A549 (cell line): ENCODE results near the gene BMPER. TPM values are rescaled to one million over a fixed set of nuclear protein-coding genes. Genes with fewer than 3 reads are reported as not detected.
A peak's percentile ranks its signal among the peaks of the same experiment; 100 is the strongest.

Source experiments
- ATAC-seq, 2 experiments: fragments of 200-7000 bp in 1 of 2; fragments of >200 bp in 1 of 2; cut with Nextera tagmentation in 1 of 2; cut with Tn5 transposase in 1 of 2; 3 replicates each; pipeline versions ENCODE4 v1.8.0 to v1.9.1; 2018 to 2020; ENCODE audit warnings: mild to moderate bottlenecking in 1 of 2, moderate library complexity in 1 of 2
- CTCF ChIA-PET: fragments of 300-600 bp; sonication (Branson Sonifier 250); formaldehyde crosslinking; extraction: SDS; loops from one replicate; lab custom pipeline; 2021; ENCODE audit warnings: antibody characterized with exemption, inconsistent platforms; lab: Yijun Ruan, JAX
- POLR2A ChIA-PET: fragments of 350-600 bp; formaldehyde crosslinking; extraction: SDS; loops from one replicate; lab custom pipeline; 2021; ENCODE audit warnings: antibody characterized with exemption, inconsistent platforms; lab: Yijun Ruan, JAX
- DNase-seq, 2 experiments: peaks; one replicate each; pipeline versions ENCODE4 v3.0.0 to v3.0.0-alpha.2; 2011 to 2016; ENCODE audit warnings: low read depth in 1 of 2, low spot score in 1 of 2
- FAIRE-seq: peaks from 2 replicates; lab custom pipeline; 2011; peaks lifted over from hg19 to GRCh38; lab: Jason Lieb, UNC
- H3K27ac ChIP-seq, 2 experiments: fragments of >200 bp; sonication (Bioruptor Twin); formaldehyde crosslinking; 3 replicates each; pipeline ENCODE4 v1.5.1; 2016 to 2017
- H3K4me1 ChIP-seq: fragments of >200 bp; sonication (Bioruptor Twin); formaldehyde crosslinking; 3 replicates; pipeline ENCODE4 v1.6.1; 2016
- H3K4me2 ChIP-seq: fragments of >200 bp; sonication (Bioruptor Twin); formaldehyde crosslinking; 3 replicates; pipeline ENCODE4 v1.6.1; 2016
- H3K4me3 ChIP-seq: fragments of >200 bp; sonication (Bioruptor Twin); formaldehyde crosslinking; 3 replicates; pipeline ENCODE4 v1.5.1; 2016
- H3K9me3 ChIP-seq: fragments of >200 bp; sonication (Bioruptor Twin); formaldehyde crosslinking; 3 replicates; pipeline ENCODE4 v1.6.1; 2016
- CEBPB ChIP-seq, 2 experiments: fragments of >200 bp in 1 of 2; sonication (Bioruptor Twin) in 1 of 2; formaldehyde crosslinking in 1 of 2; IDR thresholded peaks; 2 replicates each; pipeline ENCODE4 v1.6.1; 2012 to 2016
- CHD2 ChIP-seq: fragments of 150-350 bp; IDR thresholded peaks from 2 replicates; pipeline ENCODE4 v1.6.1; 2014; ENCODE audit warnings: low read length; ENCODE audit not compliant: partially characterized antibody
- EHF ChIP-seq: fragments of 250-450 bp; sonication (Bioruptor Pico); IDR thresholded peaks from 2 replicates; pipeline ENCODE4 v1.5.0; 2020; ENCODE audit warnings: mild to moderate bottlenecking
- HEYL ChIP-seq: fragments of 250-450 bp; sonication (Bioruptor Pico); IDR thresholded peaks from 2 replicates; pipeline ENCODE4 v1.8.0; 2021; ENCODE audit warnings: mild to moderate bottlenecking, moderate library complexity
- HOXB5 ChIP-seq: fragments of 250-450 bp; sonication (Bioruptor Pico); IDR thresholded peaks from 2 replicates; pipeline ENCODE4 v1.5.0; 2020; ENCODE audit warnings: mild to moderate bottlenecking, moderate library complexity
- KDM1A ChIP-seq: fragments of 200-600 bp; sonication (generic); IDR thresholded peaks from 2 replicates; pipeline ENCODE4 v1.6.1; 2016; ENCODE audit warnings: low read depth, mild to moderate bottlenecking
- MAZ ChIP-seq: fragments of 150-350 bp; IDR thresholded peaks from 2 replicates; pipeline ENCODE4 v1.6.1; 2014; ENCODE audit warnings: antibody characterized with exemption, low read depth, low read length, borderline replicate concordance
- NPAS2 ChIP-seq: fragments of 250-450 bp; sonication (Bioruptor Pico); IDR thresholded peaks from 2 replicates; pipeline ENCODE4 v1.8.0; 2022; ENCODE audit warnings: mild to moderate bottlenecking, moderate library complexity, borderline replicate concordance
- NR3C1 ChIP-seq: fragments of >200 bp; sonication (Bioruptor Twin); formaldehyde crosslinking; IDR thresholded peaks from 3 replicates; pipeline ENCODE4 v1.6.1; 2017
- PBX3 ChIP-seq: IDR thresholded peaks from 2 replicates; pipeline ENCODE4 v1.6.1; 2012
- PHF8 ChIP-seq: fragments of 200-600 bp; sonication (generic); IDR thresholded peaks from 2 replicates; pipeline ENCODE4 v1.6.1; 2016; ENCODE audit warnings: low read depth, mild to moderate bottlenecking, antibody characterized with exemption, moderate library complexity, borderline replicate concordance
- POLR2A ChIP-seq: IDR thresholded peaks from 2 replicates; pipeline ENCODE4 v1.6.1; 2012; ENCODE audit warnings: mild to moderate bottlenecking, low read length
- POLR2AphosphoS2 ChIP-seq: conservative IDR thresholded peaks from 2 replicates; pipeline ENCODE4 v1.6.1; 2012; ENCODE audit warnings: low read length, improper control_type of control experiment, inconsistent platforms
- RAD21 ChIP-seq, 2 experiments: fragments of >200 bp in 1 of 2; sonication (Bioruptor Twin) in 1 of 2; formaldehyde crosslinking in 1 of 2; IDR thresholded peaks in 1 of 2; conservative IDR thresholded peaks in 1 of 2; 2 replicates in 1 of 2; 3 replicates in 1 of 2; pipeline ENCODE4 v1.6.1; 2012 to 2018; ENCODE audit warnings: inconsistent platforms in 1 of 2
- RCOR1 ChIP-seq: fragments of 150-350 bp; IDR thresholded peaks from 2 replicates; pipeline ENCODE4 v1.6.1; 2014; ENCODE audit warnings: antibody characterized with exemption, low read length, low read depth
- SMC3 ChIP-seq: fragments of >200 bp; sonication (Bioruptor Twin); formaldehyde crosslinking; IDR thresholded peaks from 3 replicates; pipeline ENCODE4 v1.6.1; 2018; ENCODE audit warnings: inconsistent platforms
- SREBF2 ChIP-seq: fragments of 450-650 bp; IDR thresholded peaks from 2 replicates; pipeline ENCODE4 v1.6.1; 2014; ENCODE audit warnings: mild to moderate bottlenecking, moderate library complexity
- TP53 ChIP-seq: fragments of 250-450 bp; sonication (Bioruptor Pico); IDR thresholded peaks from 2 replicates; pipeline ENCODE4 v1.5.0; 2021; ENCODE audit warnings: mild to moderate bottlenecking, moderate library complexity
- ZFP36 ChIP-seq: fragments of 450-650 bp; IDR thresholded peaks from 2 replicates; pipeline ENCODE4 v1.6.1; 2014; ENCODE audit warnings: borderline replicate concordance; ENCODE audit not compliant: partially characterized antibody
- ZNF302 ChIP-seq: fragments of 250-450 bp; sonication (Bioruptor Pico); IDR thresholded peaks from 2 replicates; pipeline ENCODE4 v1.9.0; 2021; ENCODE audit warnings: inconsistent platforms, mild to moderate bottlenecking, moderate library complexity
- ZSCAN20 ChIP-seq: fragments of 250-450 bp; sonication (Bioruptor Pico); IDR thresholded peaks from 2 replicates; pipeline ENCODE4 v1.8.0; 2022; ENCODE audit warnings: mild to moderate bottlenecking, moderate library complexity
- WGBS: methylation state at CpG from one replicate; pipeline ENCODE4 v1.1.6; 2017; ENCODE audit errors: missing lambda C conversion rate; 5-methylcytosine and 5-hydroxymethylcytosine counted together
- polyA plus RNA-seq, 4 experiments: library from polyadenylated mRNA; depleted of rRNA in 3 of 4; stranded (reverse); fragments of >200 nt; fragmentation: RNase III in 1 of 4; extraction: RNeasy Plus Mini Kit Qiagen cat#74134 plus additional on column Dnase treatment in 1 of 4; gene quantifications; 2 replicates in 3 of 4; 3 replicates in 1 of 4; pipeline ENCODE4 v1.2.3, GENCODE V29; 2011 to 2017
- TF ChIP-seq, protein P1 (sequence below): fragments of >200 bp; sonication (Bioruptor Twin); formaldehyde crosslinking; IDR thresholded peaks from 3 replicates; pipeline ENCODE4 v1.6.1; 2016
- TF ChIP-seq, protein P2 (sequence below): fragments of >200 bp; sonication (Bioruptor Twin); formaldehyde crosslinking; IDR thresholded peaks from 3 replicates; pipeline ENCODE4 v1.5.1; 2016
- TF ChIP-seq, protein P3 (sequence below): IDR thresholded peaks from 2 replicates; pipeline ENCODE4 v1.6.1; 2012; ENCODE audit warnings: low read depth, borderline replicate concordance
- TF ChIP-seq, protein P4 (sequence below): fragments of 250-450 bp; sonication (Bioruptor Pico); IDR thresholded peaks from 2 replicates; pipeline ENCODE4 v1.5.0; 2020; ENCODE audit warnings: low read depth, mild to moderate bottlenecking, moderate library complexity

BMPER gene
- polyA plus RNA-seq, 2 of the 4 experiments (the other 2 are of a cell fraction): 5.0 to 5.8 TPM

- TF ChIP-seq SREBF2 (no peak), PBX3 (no peak), ZNF302 (CRISPR knock-in tag) (no peak), EHF (CRISPR knock-in tag) (no peak)
- DNase-seq (no peak), FAIRE-seq (no peak), ATAC-seq (no peak)
- Histone ChIP-seq H3K4me2 (no peak overlapping the region), H3K4me1 (peaks cover 16% of the 10 kb centered on the region), H3K9me3 (no peaks in the 10 kb centered on the region), H3K4me3 (no peak overlapping the region), H3K27ac (peak overlapping the region; percentile 64 to 81)
- ChIA-PET CTCF (interaction anchor here (0.6 to 4.0 kb wide), 7 partner anchors 8 to 902 kb away, joined by 3 to 32 read pairs (median 4); no protein-coding TSS in a partner anchor), POLR2A (no interaction called here)
- 91% methylated on average over 5 of the region's 5 CpGs for WGBS
Measured at GRCh38 chr7:34086981-34087380, 181.6 kb downstream of the BMPER start.

GRCh38 chr7:34087892-34088891 lies 182.9 kb downstream of the BMPER start:
- ATAC-seq: peak; percentile 90 to 97; a peak in 5 of 6 replicates
- Histone ChIP-seq H3K4me3 (no peak overlapping the region), H3K9me3 (peaks cover 4% of the 10 kb centered on the region; the same call in 1 of the 3 replicates), H3K4me2 (no peak overlapping the region), H3K4me1 (peaks cover 16% of the 10 kb centered on the region), H3K27ac (peak overlapping the region; percentile 64 to 81)
- TF ChIP-seq, protein P1, sequence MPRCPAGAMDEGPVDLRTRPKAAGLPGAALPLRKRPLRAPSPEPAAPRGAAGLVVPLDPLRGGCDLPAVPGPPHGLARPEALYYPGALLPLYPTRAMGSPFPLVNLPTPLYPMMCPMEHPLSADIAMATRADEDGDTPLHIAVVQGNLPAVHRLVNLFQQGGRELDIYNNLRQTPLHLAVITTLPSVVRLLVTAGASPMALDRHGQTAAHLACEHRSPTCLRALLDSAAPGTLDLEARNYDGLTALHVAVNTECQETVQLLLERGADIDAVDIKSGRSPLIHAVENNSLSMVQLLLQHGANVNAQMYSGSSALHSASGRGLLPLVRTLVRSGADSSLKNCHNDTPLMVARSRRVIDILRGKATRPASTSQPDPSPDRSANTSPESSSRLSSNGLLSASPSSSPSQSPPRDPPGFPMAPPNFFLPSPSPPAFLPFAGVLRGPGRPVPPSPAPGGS: no peak
- TF ChIP-seq, protein P2, sequence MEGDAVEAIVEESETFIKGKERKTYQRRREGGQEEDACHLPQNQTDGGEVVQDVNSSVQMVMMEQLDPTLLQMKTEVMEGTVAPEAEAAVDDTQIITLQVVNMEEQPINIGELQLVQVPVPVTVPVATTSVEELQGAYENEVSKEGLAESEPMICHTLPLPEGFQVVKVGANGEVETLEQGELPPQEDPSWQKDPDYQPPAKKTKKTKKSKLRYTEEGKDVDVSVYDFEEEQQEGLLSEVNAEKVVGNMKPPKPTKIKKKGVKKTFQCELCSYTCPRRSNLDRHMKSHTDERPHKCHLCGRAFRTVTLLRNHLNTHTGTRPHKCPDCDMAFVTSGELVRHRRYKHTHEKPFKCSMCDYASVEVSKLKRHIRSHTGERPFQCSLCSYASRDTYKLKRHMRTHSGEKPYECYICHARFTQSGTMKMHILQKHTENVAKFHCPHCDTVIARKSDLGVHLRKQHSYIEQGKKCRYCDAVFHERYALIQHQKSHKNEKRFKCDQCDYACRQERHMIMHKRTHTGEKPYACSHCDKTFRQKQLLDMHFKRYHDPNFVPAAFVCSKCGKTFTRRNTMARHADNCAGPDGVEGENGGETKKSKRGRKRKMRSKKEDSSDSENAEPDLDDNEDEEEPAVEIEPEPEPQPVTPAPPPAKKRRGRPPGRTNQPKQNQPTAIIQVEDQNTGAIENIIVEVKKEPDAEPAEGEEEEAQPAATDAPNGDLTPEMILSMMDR: peak; percentile 57
- TF ChIP-seq HEYL: no peak
- TF ChIP-seq SMC3: peak; percentile 72
- TF ChIP-seq CEBPB (IDR thresholded peaks at IDR 0.05): no peak
- TF ChIP-seq RAD21 (conservative IDR thresholded peaks at IDR 0.05 in 1 of 2, IDR thresholded peaks at IDR 0.05 in 1 of 2): peak; percentile 62 to 66
- POLR2A ChIA-PET: no interaction called here
- WGBS: 81% methylated on average over 10 of the region's 10 CpGs
- DNase-seq: peak in 1 of 2 experiments; percentile 62
- no peak for FAIRE-seq
- CTCF ChIA-PET: interaction anchor here (0.7 to 4.0 kb wide), 16 partner anchors 9 to 903 kb away, joined by 3 to 32 read pairs (median 4); no protein-coding TSS in a partner anchor

GRCh38 chr7:34090816-34091215 lies 185.5 kb downstream of the BMPER start:
- ATAC-seq (no peak), FAIRE-seq (no peak), DNase-seq (no peak)
- H3K27ac ChIP-seq: peak overlapping the region; percentile 45 to 59; a peak in 5 of 6 replicates
- peaks cover 4% of the 10 kb centered on the region; the same call in 1 of the 3 replicates for H3K9me3 ChIP-seq
- no peak overlapping the region for H3K4me3 ChIP-seq
- POLR2A ChIA-PET: no interaction called here
- no peak overlapping the region for H3K4me2 ChIP-seq
- H3K4me1 ChIP-seq: peaks cover 17% of the 10 kb centered on the region
- TF ChIP-seq RAD21 (conservative IDR thresholded peaks at IDR 0.05 in 1 of 2, IDR thresholded peaks at IDR 0.05 in 1 of 2) (no peak), CHD2 (no peak), EHF (CRISPR knock-in tag) (no peak), MAZ (no peak), HEYL (no peak), RCOR1 (no peak), NPAS2 (CRISPR knock-in tag) (no peak), TP53 (no peak), POLR2AphosphoS2 (no peak), KDM1A (no peak), POLR2A (no peak), SMC3 (no peak), NR3C1 (no peak), ZSCAN20 (CRISPR knock-in tag) (no peak), HOXB5 (CRISPR knock-in tag) (no peak), PHF8 (no peak), ZFP36 (no peak)
- TF ChIP-seq, protein P3, sequence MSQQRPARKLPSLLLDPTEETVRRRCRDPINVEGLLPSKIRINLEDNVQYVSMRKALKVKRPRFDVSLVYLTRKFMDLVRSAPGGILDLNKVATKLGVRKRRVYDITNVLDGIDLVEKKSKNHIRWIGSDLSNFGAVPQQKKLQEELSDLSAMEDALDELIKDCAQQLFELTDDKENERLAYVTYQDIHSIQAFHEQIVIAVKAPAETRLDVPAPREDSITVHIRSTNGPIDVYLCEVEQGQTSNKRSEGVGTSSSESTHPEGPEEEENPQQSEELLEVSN: no peak
- TF ChIP-seq, protein P4, sequence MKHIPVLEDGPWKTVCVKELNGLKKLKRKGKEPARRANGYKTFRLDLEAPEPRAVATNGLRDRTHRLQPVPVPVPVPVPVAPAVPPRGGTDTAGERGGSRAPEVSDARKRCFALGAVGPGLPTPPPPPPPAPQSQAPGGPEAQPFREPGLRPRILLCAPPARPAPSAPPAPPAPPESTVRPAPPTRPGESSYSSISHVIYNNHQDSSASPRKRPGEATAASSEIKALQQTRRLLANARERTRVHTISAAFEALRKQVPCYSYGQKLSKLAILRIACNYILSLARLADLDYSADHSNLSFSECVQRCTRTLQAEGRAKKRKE: no peak
- CTCF ChIA-PET: interaction anchor here (0.5 to 1.8 kb wide), 6 partner anchors 16 to 177 kb away, joined by 3 to 6 read pairs (median 3); no protein-coding TSS in a partner anchor
- WGBS: 88% methylated on average over 5 of the region's 5 CpGs
